WTC11 (cell line): ENCODE measurements around the gene NDUFA6. TPM values are rescaled to one million over a fixed set of nuclear protein-coding genes. Genes with fewer than 3 reads are reported as not detected.

ENCODE experiments used
- ATAC-seq: fragments of 200-7000 bp; cut with Tn5 transposase; 2 replicates; pipeline ENCODE4 v1.10.0; 2021; ENCODE audit warnings: mild to moderate bottlenecking, moderate library complexity
- CTCF ChIA-PET: fragments of 300-600 bp; sonication (Branson Sonifier 250); formaldehyde crosslinking; loops from one replicate; lab custom pipeline; 2021; ENCODE audit warnings: antibody characterized with exemption; lab: Charles Lee
- POLR2A ChIA-PET: fragments of 350-600 bp; sonication (Branson Sonifier 250); formaldehyde crosslinking; loops from one replicate; lab custom pipeline; 2021; ENCODE audit warnings: antibody characterized with exemption; lab: Charles Lee
- DNase-seq: peaks from one replicate; pipeline ENCODE4 v3.0.0; 2021; ENCODE audit warnings: low spot score
- H3K27ac Mint-ChIP-seq: 2 replicates; pipeline ENCODE4 v1.8.0; 2021; ENCODE audit warnings: mixed read lengths
- H3K27me3 Mint-ChIP-seq: 2 replicates; pipeline ENCODE4 v1.8.0; 2021; ENCODE audit warnings: low read depth, mild to moderate bottlenecking, moderate library complexity, mixed read lengths
- H3K36me3 Mint-ChIP-seq: 2 replicates; pipeline ENCODE4 v1.8.0; 2021; ENCODE audit warnings: mixed read lengths
- H3K4me1 Mint-ChIP-seq: 2 replicates; pipeline ENCODE4 v1.8.0; 2022; ENCODE audit warnings: mixed read lengths
- H3K4me3 Mint-ChIP-seq: 2 replicates; pipeline ENCODE4 v1.8.0; 2021; ENCODE audit warnings: mild to moderate bottlenecking, moderate library complexity, mixed read lengths
- H3K9me3 Mint-ChIP-seq: 2 replicates; pipeline ENCODE4 v1.8.0; 2021; ENCODE audit warnings: mixed read lengths
- ATF2 ChIP-seq: sonication (generic); formaldehyde crosslinking; IDR thresholded peaks from 2 replicates; pipeline ENCODE4 v1.8.1; 2022; ENCODE audit warnings: low read depth, missing genetic modification reagents, borderline replicate concordance
- ATF3 ChIP-seq: sonication (generic); formaldehyde crosslinking; conservative IDR thresholded peaks from 2 replicates; pipeline ENCODE4 v1.8.1; 2022; ENCODE audit warnings: mild to moderate bottlenecking, missing genetic modification reagents
- CDX4 ChIP-seq: fragments of 250-450 bp; sonication (Bioruptor Pico); IDR thresholded peaks from 2 replicates; pipeline ENCODE4 v1.9.0; 2021; ENCODE audit warnings: moderate library complexity, mild to moderate bottlenecking, inconsistent platforms, borderline replicate concordance
- E2F1 ChIP-seq: sonication (generic); formaldehyde crosslinking; IDR thresholded peaks from 2 replicates; pipeline ENCODE4 v1.8.0; 2022; ENCODE audit warnings: mild to moderate bottlenecking, missing genetic modification reagents
- ELF4 ChIP-seq: sonication (generic); formaldehyde crosslinking; IDR thresholded peaks from 2 replicates; pipeline ENCODE4 v1.8.1; 2022; ENCODE audit warnings: low read depth, mild to moderate bottlenecking, moderate library complexity, missing genetic modification reagents
- EMX1 ChIP-seq: fragments of 250-450 bp; sonication (Bioruptor Pico); IDR thresholded peaks from 2 replicates; pipeline ENCODE4 v1.8.0; 2021; ENCODE audit warnings: mild to moderate bottlenecking
- ERG ChIP-seq: fragments of 250-450 bp; sonication (Bioruptor Pico); IDR thresholded peaks from 2 replicates; pipeline ENCODE4 v1.8.0; 2021; ENCODE audit warnings: mild to moderate bottlenecking
- ETV6 ChIP-seq: sonication (generic); formaldehyde crosslinking; IDR thresholded peaks from 2 replicates; pipeline ENCODE4 v1.8.1; 2022; ENCODE audit warnings: mild to moderate bottlenecking, missing genetic modification reagents
- MAX ChIP-seq: sonication (generic); formaldehyde crosslinking; IDR thresholded peaks from 2 replicates; pipeline ENCODE4 v1.8.0; 2022; ENCODE audit warnings: mild to moderate bottlenecking, missing genetic modification reagents
- NR1H2 ChIP-seq: sonication (generic); formaldehyde crosslinking; IDR thresholded peaks from 2 replicates; pipeline ENCODE4 v1.9.0; 2021; ENCODE audit warnings: mild to moderate bottlenecking, moderate library complexity, missing genetic modification reagents
- NR2C2 ChIP-seq: sonication (generic); formaldehyde crosslinking; IDR thresholded peaks from 2 replicates; pipeline ENCODE4 v1.8.0; 2022; ENCODE audit warnings: mild to moderate bottlenecking, missing genetic modification reagents
- PRDM15 ChIP-seq: sonication (generic); formaldehyde crosslinking; IDR thresholded peaks from 2 replicates; pipeline ENCODE4 v1.8.0; 2022; ENCODE audit warnings: missing genetic modification reagents
- RELA ChIP-seq: sonication (generic); formaldehyde crosslinking; IDR thresholded peaks from 2 replicates; pipeline ENCODE4 v1.8.1; 2022; ENCODE audit warnings: missing genetic modification reagents, mild to moderate bottlenecking, borderline replicate concordance
- ZBTB43 ChIP-seq: sonication (generic); formaldehyde crosslinking; IDR thresholded peaks from 2 replicates; pipeline ENCODE4 v1.8.1; 2023; ENCODE audit warnings: mild to moderate bottlenecking, missing genetic modification reagents
- ZNF138 ChIP-seq: sonication (generic); formaldehyde crosslinking; conservative IDR thresholded peaks from 2 replicates; pipeline ENCODE4 v1.8.1; 2022; ENCODE audit warnings: mild to moderate bottlenecking, moderate library complexity, missing genetic modification reagents
- ZSCAN18 ChIP-seq: fragments of 250-450 bp; sonication (Bioruptor Pico); IDR thresholded peaks from 2 replicates; pipeline ENCODE4 v2.1.2; 2022; ENCODE audit warnings: mild to moderate bottlenecking, moderate library complexity
- total RNA-seq: library from RNA; stranded (reverse); gene quantifications from 3 replicates; pipeline ENCODE4 v1.2.3, GENCODE V29; 2021

The NDUFA6 gene
- total RNA-seq, 1 experiment from 2014 or later = 85.9 TPM

GRCh38 chr22:42066126-42066761 lies 24.3 kb downstream of the NDUFA6 start (continued):
- TF ChIP-seq PRDM15 = no peak
- no peak for TF ChIP-seq ERG (CRISPR knock-in tag)

- DNase-seq = peak; percentile 69
- peak; percentile 65 for ATAC-seq
- H3K27ac Mint-ChIP-seq = peak overlapping the region; percentile 69
- peak overlapping the region; percentile 29 for H3K4me3 Mint-ChIP-seq
- CTCF ChIA-PET = interaction anchor here (0.7 to 1.6 kb wide), 3 partner anchors 25 to 119 kb away, joined by 4 to 8 read pairs (median 4); partner anchors contain the start of genes CENPM and NDUFA6
- no peaks in the 10 kb centered on the region for H3K27me3 Mint-ChIP-seq
- H3K9me3 Mint-ChIP-seq = no peaks in the 10 kb centered on the region
- POLR2A ChIA-PET = interaction anchor here (1.6 kb wide), 1 partner anchor 25 kb away, joined by 7 read pairs; the partner anchor contains the start of gene NDUFA6
- H3K36me3 Mint-ChIP-seq = peaks cover 44% of the 10 kb centered on the region
- peaks cover 33% of the 10 kb centered on the region for H3K4me1 Mint-ChIP-seq
- TF ChIP-seq ATF3 (CRISPR knock-in tag) (no peak), ZBTB43 (CRISPR knock-in tag) (no peak), E2F1 (CRISPR knock-in tag) (no peak), ZSCAN18 (CRISPR knock-in tag) (no peak), NR2C2 (no peak), EMX1 (CRISPR knock-in tag) (no peak), ATF2 (CRISPR knock-in tag) (no peak), RELA (CRISPR knock-in tag) (no peak), NR1H2 (CRISPR knock-in tag) (no peak), CDX4 (CRISPR knock-in tag) (no peak), ZNF138 (CRISPR knock-in tag) (no peak), ELF4 (CRISPR knock-in tag) (no peak), PRDM15 (no peak), MAX (CRISPR knock-in tag) (0 out of 2 replicates have a peak, but pooled peaks have one; percentile 39), ETV6 (CRISPR knock-in tag) (peak; percentile 53; the same call in 1 of the 2 replicates)
Measured at GRCh38 chr22:42065438-42066125, 25.0 kb downstream of the NDUFA6 start.
